ENCODE results near the gene LY6G5C. TPM values are rescaled to one million over a fixed set of nuclear protein-coding genes. Genes with fewer than 3 reads are reported as not detected.

Gene LY6G5C
- total RNA-seq, 1 experiment from 2014 or later: 0.62 TPM

DNA sequence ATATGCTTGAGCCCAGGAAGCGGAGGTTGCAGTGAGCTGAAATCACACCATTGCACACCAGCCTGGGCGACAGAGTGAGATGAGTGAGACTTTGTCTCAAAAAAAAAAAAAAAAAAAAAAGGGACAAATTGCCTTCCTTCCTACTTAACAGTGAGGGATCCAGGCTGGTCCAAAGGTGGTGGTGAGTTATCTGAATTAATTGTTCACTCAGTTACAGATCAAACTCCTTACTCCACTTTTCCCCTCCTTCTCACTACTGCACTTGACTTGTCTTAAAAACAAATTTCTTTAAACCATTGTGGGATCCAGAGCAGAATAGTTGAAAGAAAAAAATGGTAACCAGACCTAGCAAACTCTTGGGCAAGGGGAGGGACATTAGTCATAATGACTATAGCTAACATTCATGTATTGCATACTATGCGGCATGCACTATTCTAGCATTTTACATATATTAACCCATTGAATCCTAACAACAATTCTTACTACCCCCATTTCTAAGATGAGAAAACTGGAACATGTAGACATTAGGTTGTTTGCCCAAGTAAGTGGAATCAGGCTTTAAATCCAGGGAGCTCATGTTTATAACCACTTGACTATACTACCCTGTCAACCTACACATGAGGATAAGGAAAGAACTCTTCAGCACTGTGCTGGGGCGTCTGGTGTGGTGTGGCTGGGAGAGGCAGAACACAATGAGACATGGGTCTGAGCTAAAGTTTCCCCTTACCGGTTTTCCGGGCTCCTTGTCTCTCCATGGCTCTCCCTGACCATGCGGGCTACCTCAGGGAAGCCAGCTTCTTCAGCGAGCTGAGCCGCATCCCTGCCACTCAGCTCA, 17.5 kb downstream of the LY6G5C start:
- peaks cover 25% of the 10 kb centered on the region for H3K4me1 ChIP-seq (ENCODE audit: control insufficient read depth, insufficient read depth, low read length)
- DNase-seq (ENCODE audit: low read depth, low spot score) (no peak), ATAC-seq (no peak)
- in situ Hi-C loops (cut with HindIII; ENCODE audit: low pct_unique_long_range_greater_than_20kb, low sequenced_read_pairs): no loop called here
- H3K27me3 ChIP-seq (ENCODE audit: control insufficient read depth, insufficient read depth, low read length): no peaks in the 10 kb centered on the region
- TF ChIP-seq, protein P1, sequence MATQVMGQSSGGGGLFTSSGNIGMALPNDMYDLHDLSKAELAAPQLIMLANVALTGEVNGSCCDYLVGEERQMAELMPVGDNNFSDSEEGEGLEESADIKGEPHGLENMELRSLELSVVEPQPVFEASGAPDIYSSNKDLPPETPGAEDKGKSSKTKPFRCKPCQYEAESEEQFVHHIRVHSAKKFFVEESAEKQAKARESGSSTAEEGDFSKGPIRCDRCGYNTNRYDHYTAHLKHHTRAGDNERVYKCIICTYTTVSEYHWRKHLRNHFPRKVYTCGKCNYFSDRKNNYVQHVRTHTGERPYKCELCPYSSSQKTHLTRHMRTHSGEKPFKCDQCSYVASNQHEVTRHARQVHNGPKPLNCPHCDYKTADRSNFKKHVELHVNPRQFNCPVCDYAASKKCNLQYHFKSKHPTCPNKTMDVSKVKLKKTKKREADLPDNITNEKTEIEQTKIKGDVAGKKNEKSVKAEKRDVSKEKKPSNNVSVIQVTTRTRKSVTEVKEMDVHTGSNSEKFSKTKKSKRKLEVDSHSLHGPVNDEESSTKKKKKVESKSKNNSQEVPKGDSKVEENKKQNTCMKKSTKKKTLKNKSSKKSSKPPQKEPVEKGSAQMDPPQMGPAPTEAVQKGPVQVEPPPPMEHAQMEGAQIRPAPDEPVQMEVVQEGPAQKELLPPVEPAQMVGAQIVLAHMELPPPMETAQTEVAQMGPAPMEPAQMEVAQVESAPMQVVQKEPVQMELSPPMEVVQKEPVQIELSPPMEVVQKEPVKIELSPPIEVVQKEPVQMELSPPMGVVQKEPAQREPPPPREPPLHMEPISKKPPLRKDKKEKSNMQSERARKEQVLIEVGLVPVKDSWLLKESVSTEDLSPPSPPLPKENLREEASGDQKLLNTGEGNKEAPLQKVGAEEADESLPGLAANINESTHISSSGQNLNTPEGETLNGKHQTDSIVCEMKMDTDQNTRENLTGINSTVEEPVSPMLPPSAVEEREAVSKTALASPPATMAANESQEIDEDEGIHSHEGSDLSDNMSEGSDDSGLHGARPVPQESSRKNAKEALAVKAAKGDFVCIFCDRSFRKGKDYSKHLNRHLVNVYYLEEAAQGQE (IDR thresholded peaks at IDR 0.05; ENCODE audit: insufficient read depth in 1 of 2, low read depth in 2 of 2, low read length in 1 of 2): no peak
- no peak for TF ChIP-seq POLR2AphosphoS5 (IDR thresholded peaks at IDR 0.05; ENCODE audit: low read depth, low read length)
- no peak for TF ChIP-seq SIN3A (IDR thresholded peaks at IDR 0.05; ENCODE audit: borderline replicate concordance, insufficient read depth, low read depth, low read length)
- TF ChIP-seq, protein P2, sequence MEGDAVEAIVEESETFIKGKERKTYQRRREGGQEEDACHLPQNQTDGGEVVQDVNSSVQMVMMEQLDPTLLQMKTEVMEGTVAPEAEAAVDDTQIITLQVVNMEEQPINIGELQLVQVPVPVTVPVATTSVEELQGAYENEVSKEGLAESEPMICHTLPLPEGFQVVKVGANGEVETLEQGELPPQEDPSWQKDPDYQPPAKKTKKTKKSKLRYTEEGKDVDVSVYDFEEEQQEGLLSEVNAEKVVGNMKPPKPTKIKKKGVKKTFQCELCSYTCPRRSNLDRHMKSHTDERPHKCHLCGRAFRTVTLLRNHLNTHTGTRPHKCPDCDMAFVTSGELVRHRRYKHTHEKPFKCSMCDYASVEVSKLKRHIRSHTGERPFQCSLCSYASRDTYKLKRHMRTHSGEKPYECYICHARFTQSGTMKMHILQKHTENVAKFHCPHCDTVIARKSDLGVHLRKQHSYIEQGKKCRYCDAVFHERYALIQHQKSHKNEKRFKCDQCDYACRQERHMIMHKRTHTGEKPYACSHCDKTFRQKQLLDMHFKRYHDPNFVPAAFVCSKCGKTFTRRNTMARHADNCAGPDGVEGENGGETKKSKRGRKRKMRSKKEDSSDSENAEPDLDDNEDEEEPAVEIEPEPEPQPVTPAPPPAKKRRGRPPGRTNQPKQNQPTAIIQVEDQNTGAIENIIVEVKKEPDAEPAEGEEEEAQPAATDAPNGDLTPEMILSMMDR (IDR thresholded peaks at IDR 0.05): no peak
- TF ChIP-seq TCF7L2 (IDR thresholded peaks at IDR 0.05; ENCODE audit: low read depth, low read length): no peak
- CTCF ChIA-PET: no interaction called here
- H3K36me3 ChIP-seq (ENCODE audit: control insufficient read depth, insufficient read depth, low read length): peaks cover 19% of the 10 kb centered on the region; the same call in 1 of the 2 replicates
- peak overlapping the region; percentile 76 to 94 for H3K4me3 ChIP-seq (ENCODE audit: low read depth in 2 of 2, low read length in 2 of 2)
- no TSS peak for BruUV-seq (replicated peaks)
- no peaks in the 10 kb centered on the region for H3K9me3 ChIP-seq (ENCODE audit: control insufficient read depth, insufficient read depth, low read depth, low read length)
- intact Hi-C loops (cut with micrococcal nuclease; ENCODE audit: unreplicated experiment): no loop called here
- POLR2A ChIA-PET: interaction anchor here (1.1 kb wide), 1 partner anchor 10 kb away, joined by 5 read pairs; the partner anchor contains the start of gene BAG6
- H3K27ac ChIP-seq (ENCODE audit: low read length): peak overlapping the region; percentile 94

DNA sequence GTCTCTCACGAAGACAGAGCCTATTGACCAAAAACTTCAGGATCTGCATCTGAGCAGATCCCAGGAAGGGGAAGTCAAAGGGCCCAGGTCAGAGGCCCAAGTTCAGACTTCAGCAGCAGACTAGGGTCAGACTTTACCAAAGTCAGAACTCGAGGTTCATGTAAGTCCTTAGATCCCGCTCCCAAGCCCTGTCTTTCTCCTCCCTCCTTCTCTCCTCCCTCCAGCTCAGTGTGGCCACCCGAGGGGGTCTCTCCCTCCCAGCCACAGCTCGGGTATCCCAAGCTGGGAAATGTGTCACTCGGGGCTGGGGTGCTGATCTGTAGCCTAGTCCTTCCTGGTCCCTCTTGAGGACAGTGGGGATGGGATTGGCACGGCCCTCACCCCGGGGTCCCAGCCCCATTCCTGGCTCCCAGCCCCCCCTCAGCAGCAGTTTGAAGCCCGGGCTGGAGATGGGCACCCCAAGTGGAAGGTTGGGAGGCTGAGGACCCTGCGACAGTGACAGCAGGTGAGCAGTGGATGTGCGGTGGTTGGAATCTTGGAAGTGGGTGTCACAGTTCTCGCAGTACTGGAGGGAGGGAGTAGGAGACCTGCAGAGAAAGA, 18.6 kb downstream of the LY6G5C start:
- ChIA-PET POLR2A (interaction anchor here (2.3 kb wide), 1 partner anchor 9 kb away, joined by 10 read pairs; the partner anchor contains the start of gene BAG6), CTCF (no interaction called here)
- Histone ChIP-seq H3K4me1 (ENCODE audit: control insufficient read depth, insufficient read depth, low read length) (peaks cover 34% of the 10 kb centered on the region), H3K27ac (ENCODE audit: low read length) (no peak overlapping the region), H3K4me3 (ENCODE audit: low read depth in 2 of 2, low read length in 2 of 2) (no peak overlapping the region), H3K27me3 (ENCODE audit: control insufficient read depth, insufficient read depth, low read length) (no peaks in the 10 kb centered on the region), H3K9me3 (ENCODE audit: control insufficient read depth, insufficient read depth, low read depth, low read length) (no peaks in the 10 kb centered on the region), H3K36me3 (ENCODE audit: control insufficient read depth, insufficient read depth, low read length) (peaks cover 15% of the 10 kb centered on the region; the same call in 1 of the 2 replicates)
- DNase-seq (ENCODE audit: low read depth, low spot score): no peak
- in situ Hi-C loops (cut with HindIII; ENCODE audit: low pct_unique_long_range_greater_than_20kb, low sequenced_read_pairs): no loop called here
- TF ChIP-seq SIN3A (IDR thresholded peaks at IDR 0.05; ENCODE audit: borderline replicate concordance, insufficient read depth, low read depth, low read length): no peak
- ATAC-seq: no peak
- no TSS peak for BruUV-seq (replicated peaks)
- intact Hi-C loops (cut with micrococcal nuclease; ENCODE audit: unreplicated experiment): no loop called here

Measured in Panc1 (cell line).